Measurements from ENCODE around the gene KCTD20.

- TF ChIP-seq, protein P1, sequence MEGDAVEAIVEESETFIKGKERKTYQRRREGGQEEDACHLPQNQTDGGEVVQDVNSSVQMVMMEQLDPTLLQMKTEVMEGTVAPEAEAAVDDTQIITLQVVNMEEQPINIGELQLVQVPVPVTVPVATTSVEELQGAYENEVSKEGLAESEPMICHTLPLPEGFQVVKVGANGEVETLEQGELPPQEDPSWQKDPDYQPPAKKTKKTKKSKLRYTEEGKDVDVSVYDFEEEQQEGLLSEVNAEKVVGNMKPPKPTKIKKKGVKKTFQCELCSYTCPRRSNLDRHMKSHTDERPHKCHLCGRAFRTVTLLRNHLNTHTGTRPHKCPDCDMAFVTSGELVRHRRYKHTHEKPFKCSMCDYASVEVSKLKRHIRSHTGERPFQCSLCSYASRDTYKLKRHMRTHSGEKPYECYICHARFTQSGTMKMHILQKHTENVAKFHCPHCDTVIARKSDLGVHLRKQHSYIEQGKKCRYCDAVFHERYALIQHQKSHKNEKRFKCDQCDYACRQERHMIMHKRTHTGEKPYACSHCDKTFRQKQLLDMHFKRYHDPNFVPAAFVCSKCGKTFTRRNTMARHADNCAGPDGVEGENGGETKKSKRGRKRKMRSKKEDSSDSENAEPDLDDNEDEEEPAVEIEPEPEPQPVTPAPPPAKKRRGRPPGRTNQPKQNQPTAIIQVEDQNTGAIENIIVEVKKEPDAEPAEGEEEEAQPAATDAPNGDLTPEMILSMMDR (IDR thresholded peaks at IDR 0.05; ENCODE audit: low read depth, low read length), result no peak
- TF ChIP-seq EZH2phosphoT487 (IDR thresholded peaks at IDR 0.05; ENCODE audit: low read depth), result no peak
These were observed 58.9 kb downstream of the KCTD20 start for GRCh38 chr6:36501686-36502085.

Measured in OCI-LY3 (cell line).